Activated naive CD4-positive, alpha-beta T cell treated with anti-CD3 and anti-CD28 coated beads for 36 hours (primary cell): Measurements from ENCODE around the gene ISG20L2. TPM values are rescaled to one million over a fixed set of nuclear protein-coding genes. Genes with fewer than 3 reads are reported as not detected.

Source experiments
- CTCF ChIA-PET: fragments of 350-600 bp; sonication (Branson Sonifier 250); formaldehyde crosslinking; loops from one replicate; lab custom pipeline; 2021; ENCODE audit warnings: antibody characterized with exemption; lab: Charles Lee
- DNase-seq: peaks from one replicate; pipeline ENCODE4 v3.0.0-alpha.2; 2020
- H3K27ac Mint-ChIP-seq: one replicate; pipeline ENCODE4 v1.8.0; 2021; ENCODE audit warnings: mild to moderate bottlenecking, mixed read lengths
- H3K27me3 Mint-ChIP-seq: one replicate; pipeline ENCODE4 v1.8.0; 2021; ENCODE audit warnings: low read depth, mixed read lengths
- H3K36me3 Mint-ChIP-seq: one replicate; pipeline ENCODE4 v1.8.0; 2021; ENCODE audit warnings: low read depth, mixed read lengths
- H3K4me1 Mint-ChIP-seq: one replicate; pipeline ENCODE4 v1.8.0; 2021; ENCODE audit warnings: low read depth, mixed read lengths
- H3K4me3 Mint-ChIP-seq: one replicate; pipeline ENCODE4 v1.8.0; 2021; ENCODE audit warnings: mild to moderate bottlenecking, moderate library complexity, mixed read lengths
- H3K9me3 Mint-ChIP-seq: one replicate; pipeline ENCODE4 v1.8.0; 2021; ENCODE audit warnings: mixed read lengths
- intact Hi-C: fragments of 100-400 bp; cut with micrococcal nuclease; formaldehyde crosslinking; loops from one replicate; pipeline ENCODE4 v1.15.1; 2023
- total RNA-seq, 2 experiments: library from RNA; stranded (reverse); gene quantifications; one replicate each; pipeline ENCODE4 v1.2.3, GENCODE V29; 2021

ISG20L2 gene
- total RNA-seq, 2 experiments from 2014 or later: 24.8 to 28.7 TPM

DNA sequence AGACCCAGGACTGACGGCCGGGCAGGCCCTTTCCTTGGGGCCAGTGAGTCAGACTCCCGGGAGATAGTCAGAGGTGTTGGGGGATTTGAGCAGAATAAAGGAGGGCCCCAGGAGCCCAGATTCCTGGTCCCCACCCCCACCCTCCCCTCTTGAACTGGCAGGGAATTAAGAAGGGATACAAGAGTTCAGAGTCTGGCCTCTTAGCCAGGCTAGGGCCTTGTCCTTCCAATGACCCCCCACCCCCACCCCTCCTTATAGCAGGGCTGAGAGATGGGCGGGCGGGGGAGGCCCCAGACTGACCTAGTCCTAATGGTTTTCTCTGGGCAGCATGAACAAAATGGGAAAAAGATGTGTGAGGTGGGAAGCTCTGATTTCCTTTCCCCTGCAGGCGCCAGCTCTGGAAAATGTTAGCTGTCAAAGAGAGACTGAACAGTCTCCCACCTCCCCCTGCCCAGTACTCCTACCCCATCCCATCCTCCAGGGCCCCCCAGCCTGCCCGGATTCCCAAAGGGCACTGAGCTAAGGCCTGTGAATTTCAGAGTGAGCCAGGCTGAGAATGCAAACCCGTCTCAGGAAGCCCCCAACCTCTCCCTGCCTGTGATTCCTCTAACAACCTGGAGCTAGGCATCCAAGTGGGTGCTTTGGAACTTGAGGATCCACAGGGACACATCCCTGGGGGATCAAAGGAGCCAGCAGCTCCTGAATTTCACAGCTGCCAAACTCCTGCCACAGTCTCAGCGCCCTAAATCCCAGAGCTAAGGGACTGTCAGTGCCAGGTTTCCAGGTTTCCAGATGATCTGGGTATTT lies 17.4 kb downstream of the ISG20L2 start:
- Mint-ChIP-seq H3K4me3 (no peak overlapping the region), H3K9me3 (no peaks in the 10 kb centered on the region), H3K4me1 (peaks cover 9% of the 10 kb centered on the region), H3K27ac (no peak overlapping the region), H3K36me3 (peaks cover 2% of the 10 kb centered on the region), H3K27me3 (peaks cover 3% of the 10 kb centered on the region)
- no peak for DNase-seq
- intact Hi-C loops: no loop called here
- CTCF ChIA-PET: interaction anchor here (0.6 to 7.9 kb wide), 8 partner anchors 15 to 278 kb away, joined by 3 to 69 read pairs (median 4); partner anchors contain the start of genes METTL25B and NTRK1

DNA sequence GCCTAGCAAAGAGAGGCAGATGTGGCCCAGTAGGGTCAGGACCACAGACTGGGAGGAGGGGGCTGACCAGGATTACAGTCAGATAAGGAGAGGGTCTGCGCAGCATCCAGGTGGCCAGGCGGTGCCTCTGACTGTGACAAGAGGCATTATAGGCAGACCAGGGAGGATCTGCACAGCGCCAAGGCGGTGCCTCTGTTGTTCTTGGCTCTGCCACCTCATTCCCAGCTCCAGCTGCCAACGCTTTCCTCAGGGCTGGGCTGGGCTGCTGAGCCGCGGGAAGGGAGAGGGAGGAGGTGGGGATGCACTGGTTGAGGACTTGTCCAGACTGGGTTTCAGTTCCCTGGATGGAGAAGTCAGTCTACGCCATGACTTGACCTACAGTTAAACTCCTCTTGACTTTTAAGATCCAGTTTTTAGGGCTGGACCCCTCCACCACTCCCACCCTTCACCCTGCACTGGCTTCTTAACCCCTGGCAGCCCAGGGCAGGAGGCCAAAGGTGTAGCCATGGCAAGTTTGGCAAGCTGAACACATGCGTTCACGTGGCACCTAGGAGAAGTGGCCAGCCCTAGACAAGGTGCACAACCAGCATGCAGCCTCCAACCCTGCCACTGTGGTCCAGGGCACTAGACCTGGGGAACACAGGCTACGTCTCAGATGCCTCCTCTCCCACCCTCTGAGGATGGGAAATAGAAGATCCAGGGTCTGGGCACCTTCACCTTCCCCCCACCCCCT lies 18.6 kb downstream of the ISG20L2 start:
- intact Hi-C loops: loop anchor here (5.0 kb wide), 1 partner anchor 152 kb away; the partner anchor contains the start of gene NTRK1
- no peaks in the 10 kb centered on the region for H3K9me3 Mint-ChIP-seq
- CTCF ChIA-PET: interaction anchor here (6.4 to 11.8 kb wide), 3 partner anchors 16 to 19 kb away, joined by 53 to 183 read pairs (median 69); partner anchors contain the start of gene METTL25B
- peaks cover 21% of the 10 kb centered on the region for H3K4me1 Mint-ChIP-seq
- no peaks in the 10 kb centered on the region for H3K36me3 Mint-ChIP-seq
- H3K27ac Mint-ChIP-seq: no peak overlapping the region
- DNase-seq: no peak
- H3K27me3 Mint-ChIP-seq: peaks cover 8% of the 10 kb centered on the region
- H3K4me3 Mint-ChIP-seq: no peak overlapping the region

DNA sequence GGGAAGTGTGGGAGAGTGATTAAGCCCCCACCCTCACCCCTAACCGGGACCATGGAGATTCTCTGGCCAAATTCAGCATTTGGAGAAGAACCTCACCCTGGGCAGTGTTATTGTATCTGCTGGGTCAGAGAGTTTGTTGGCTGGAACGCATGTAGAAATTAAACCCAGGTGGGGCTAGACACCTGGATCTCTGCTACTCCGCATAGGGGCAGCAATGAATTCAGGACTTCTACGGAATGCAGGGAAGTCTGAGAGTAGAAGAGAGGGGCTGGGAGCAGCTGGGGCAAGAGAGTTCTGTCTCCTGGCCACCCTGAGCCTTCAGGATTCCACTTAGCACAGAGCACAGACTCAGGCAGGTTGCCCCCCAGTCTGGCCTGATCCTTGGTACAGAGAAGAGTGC lies 19.5 kb downstream of the ISG20L2 start:
- H3K27me3 Mint-ChIP-seq: peaks cover 16% of the 10 kb centered on the region
- no peak overlapping the region for H3K4me3 Mint-ChIP-seq

DNA sequence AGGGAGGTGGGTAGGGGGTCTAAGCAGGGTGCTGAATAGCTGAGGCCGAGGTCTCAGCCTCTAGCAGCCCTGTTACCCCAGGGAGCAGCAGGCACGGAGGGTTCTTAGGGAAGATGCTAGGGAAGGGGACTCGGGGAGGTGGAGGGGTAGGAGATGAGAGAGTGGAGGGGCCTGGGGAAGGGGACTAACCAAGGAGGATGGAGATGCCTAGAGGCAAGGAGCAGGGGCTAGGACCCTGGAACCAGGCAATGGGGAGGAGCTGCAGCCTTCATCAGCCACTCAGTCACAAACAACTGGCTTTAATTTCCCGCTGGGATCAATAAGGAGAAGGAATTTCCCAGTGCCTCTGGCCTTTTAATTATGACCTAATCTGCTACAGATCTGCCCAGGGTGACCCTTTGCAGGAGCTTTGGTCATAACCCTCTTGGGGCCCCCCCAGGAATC lies 20.3 kb downstream of the ISG20L2 start:
- Mint-ChIP-seq H3K4me1 (peaks cover 27% of the 10 kb centered on the region), H3K36me3 (no peaks in the 10 kb centered on the region), H3K27me3 (peaks cover 22% of the 10 kb centered on the region), H3K9me3 (no peaks in the 10 kb centered on the region), H3K4me3 (no peak overlapping the region), H3K27ac (no peak overlapping the region)
- CTCF ChIA-PET: interaction anchor here (3.1 to 11.8 kb wide), 4 partner anchors 17 to 152 kb away, joined by 14 to 183 read pairs (median 36); partner anchors contain the start of gene NTRK1
- intact Hi-C loops: loop anchor here (5.0 kb wide), 1 partner anchor 154 kb away; the partner anchor contains the start of gene NTRK1
- DNase-seq: no peak

More for the DNA sequence above, 19.5 kb downstream of the ISG20L2 start:
- Mint-ChIP-seq H3K9me3 (no peaks in the 10 kb centered on the region), H3K27ac (no peak overlapping the region), H3K4me1 (peaks cover 27% of the 10 kb centered on the region), H3K36me3 (no peaks in the 10 kb centered on the region)
- intact Hi-C loops: loop anchor here (5.0 kb wide), 1 partner anchor 153 kb away; the partner anchor contains the start of gene NTRK1
- CTCF ChIA-PET: interaction anchor here (7.9 to 11.8 kb wide), 2 partner anchors 17 to 18 kb away, joined by 69 to 183 read pairs; partner anchors contain the start of gene METTL25B
- no peak for DNase-seq

DNA sequence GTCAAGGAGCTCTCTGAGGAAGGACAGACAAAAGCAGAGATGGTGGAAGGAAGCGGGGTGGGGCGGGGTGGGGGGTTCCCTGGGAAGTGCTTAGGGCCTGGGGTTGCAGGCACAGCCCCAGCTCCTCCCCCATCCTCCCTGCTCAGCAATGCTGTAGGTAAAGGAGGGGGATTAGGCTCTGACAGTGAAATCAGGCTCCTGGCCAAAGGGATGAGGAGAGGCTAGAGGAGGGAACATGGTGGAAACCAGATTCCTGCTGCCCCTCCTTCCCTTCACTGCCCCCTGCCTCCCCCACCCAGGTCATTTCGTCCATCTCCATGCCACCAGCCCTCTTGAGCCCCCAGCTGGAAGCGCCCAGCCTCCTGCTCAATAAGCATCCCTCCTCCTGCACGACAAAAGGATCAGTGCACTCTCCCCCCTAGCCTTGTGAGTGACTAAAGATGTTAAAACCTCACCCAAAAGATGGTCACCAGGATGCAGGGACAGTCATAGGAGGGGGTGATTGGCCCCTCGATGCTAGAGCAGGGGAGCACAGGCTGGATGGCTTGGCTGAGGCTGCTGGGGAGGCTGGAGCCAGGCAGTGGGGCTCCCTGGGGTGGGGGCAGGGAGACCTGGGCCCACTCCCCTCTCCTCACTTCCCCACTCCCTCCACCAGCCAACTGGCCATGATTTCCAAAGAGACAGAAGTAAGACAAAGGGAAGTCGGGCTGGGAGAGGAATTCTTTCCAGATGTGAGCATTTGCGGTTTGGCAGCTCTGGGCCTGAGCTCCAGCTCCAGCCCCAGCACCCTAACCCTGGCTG lies 20.9 kb downstream of the ISG20L2 start:
- no peak for DNase-seq
- intact Hi-C loops: loop anchor here (5.0 kb wide), 1 partner anchor 155 kb away; the partner anchor contains the start of gene NTRK1
- no peaks in the 10 kb centered on the region for H3K9me3 Mint-ChIP-seq
- peaks cover 25% of the 10 kb centered on the region for H3K27me3 Mint-ChIP-seq
- no peak overlapping the region for H3K4me3 Mint-ChIP-seq
- peaks cover 27% of the 10 kb centered on the region for H3K4me1 Mint-ChIP-seq
- no peaks in the 10 kb centered on the region for H3K36me3 Mint-ChIP-seq
- CTCF ChIA-PET: interaction anchor here (0.9 to 11.8 kb wide), 12 partner anchors 13 to 153 kb away, joined by 3 to 183 read pairs (median 16); partner anchors contain the start of gene NTRK1
- H3K27ac Mint-ChIP-seq: no peak overlapping the region

DNA sequence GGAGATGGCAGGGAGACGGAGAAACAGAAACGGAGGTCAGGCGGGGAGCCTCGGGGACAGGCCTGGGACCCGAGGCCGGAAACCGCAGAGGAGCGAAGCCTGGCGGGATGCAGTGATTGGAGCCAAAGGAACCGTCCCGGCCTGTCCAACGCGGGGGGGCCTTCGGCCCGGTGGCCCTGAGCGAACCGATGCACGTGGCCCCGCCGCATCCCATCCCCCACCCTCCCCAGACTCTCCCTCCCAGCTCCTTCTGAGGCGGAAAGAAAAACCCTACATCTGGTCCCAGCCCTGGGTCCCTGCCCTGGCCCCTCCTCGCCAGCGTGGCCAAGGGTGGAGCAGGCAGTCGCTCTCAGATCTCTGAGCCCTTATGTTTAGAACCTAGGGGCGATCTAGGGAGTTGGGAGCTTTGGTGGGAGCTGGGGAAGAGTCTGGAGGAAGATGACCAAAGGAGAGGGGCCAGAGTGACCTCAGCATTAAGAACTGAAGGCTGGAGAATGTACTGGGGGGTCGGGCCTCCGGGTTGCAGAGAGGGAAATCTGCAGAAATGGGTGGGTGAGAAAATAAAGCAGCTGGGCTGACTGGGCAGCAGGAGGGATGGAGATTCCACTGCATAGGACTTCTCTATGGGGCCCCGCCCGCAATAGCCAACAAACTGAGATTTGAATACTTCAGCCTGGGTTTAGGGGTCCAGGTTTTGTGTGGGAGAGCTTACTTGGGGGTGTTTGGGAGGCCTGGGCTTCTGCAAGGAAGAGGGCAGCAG lies 21.7 kb downstream of the ISG20L2 start:
- Mint-ChIP-seq H3K9me3 (no peaks in the 10 kb centered on the region), H3K4me1 (peaks cover 27% of the 10 kb centered on the region), H3K36me3 (no peaks in the 10 kb centered on the region), H3K27me3 (peaks cover 25% of the 10 kb centered on the region), H3K27ac (no peak overlapping the region), H3K4me3 (peak overlapping the region; percentile 76)
- CTCF ChIA-PET: interaction anchor here (0.9 to 11.8 kb wide), 21 partner anchors 9 to 164 kb away, joined by 3 to 183 read pairs (median 8); partner anchors contain the start of gene NTRK1
- no peak for DNase-seq
- intact Hi-C loops: loop anchor here (1.0 to 5.0 kb wide), 5 partner anchors 14 to 155 kb away; partner anchors contain the start of gene NTRK1

DNA sequence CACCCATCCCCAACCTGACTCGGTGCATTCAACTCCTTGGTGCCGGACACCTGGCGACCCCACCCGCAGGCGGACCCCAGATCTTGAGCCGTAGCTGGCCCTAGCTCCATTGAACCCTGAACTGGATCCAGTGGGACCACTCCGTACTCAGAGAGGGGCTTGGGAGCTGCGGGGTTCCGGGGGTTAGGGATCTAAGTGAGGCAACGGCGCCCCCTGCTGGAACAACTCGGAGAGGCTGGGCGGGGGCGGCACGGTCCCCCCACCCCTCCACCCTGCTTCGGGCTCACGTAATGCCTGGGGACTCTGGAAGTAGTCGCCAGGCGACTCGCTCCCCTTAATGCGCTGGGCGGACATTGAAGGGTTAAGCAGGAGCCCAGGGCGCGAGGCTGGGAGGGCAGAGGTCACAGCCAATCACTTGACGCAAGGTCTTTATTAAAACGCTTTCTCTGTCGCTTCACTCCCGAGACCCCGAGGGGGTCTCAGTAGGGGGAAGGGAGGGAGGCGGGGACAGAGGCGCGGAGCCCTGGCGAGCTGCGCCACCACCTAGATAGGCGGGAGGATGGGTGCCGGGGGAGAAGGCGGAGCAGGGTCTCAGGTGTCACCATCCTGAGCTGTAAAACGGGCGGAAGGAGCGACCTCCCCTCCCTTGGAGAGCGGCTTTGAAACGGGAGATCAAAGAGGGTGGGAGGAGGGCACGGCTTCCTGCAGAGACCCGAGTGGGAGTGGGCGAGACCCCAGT lies 22.5 kb downstream of the ISG20L2 start:
- peaks cover 25% of the 10 kb centered on the region for H3K27me3 Mint-ChIP-seq
- H3K4me1 Mint-ChIP-seq: peaks cover 27% of the 10 kb centered on the region
- intact Hi-C loops: loop anchor here (1.0 to 5.0 kb wide), 6 partner anchors 15 to 156 kb away; partner anchors contain the start of gene NTRK1
- H3K9me3 Mint-ChIP-seq: no peaks in the 10 kb centered on the region
- CTCF ChIA-PET: interaction anchor here (0.6 to 11.8 kb wide), 25 partner anchors 8 to 164 kb away, joined by 3 to 183 read pairs (median 7); partner anchors contain the start of genes NES and NTRK1
- DNase-seq: peak; percentile 77
- H3K4me3 Mint-ChIP-seq: peak overlapping the region; percentile 76
- no peaks in the 10 kb centered on the region for H3K36me3 Mint-ChIP-seq
- peak overlapping the region; percentile 46 for H3K27ac Mint-ChIP-seq

DNA sequence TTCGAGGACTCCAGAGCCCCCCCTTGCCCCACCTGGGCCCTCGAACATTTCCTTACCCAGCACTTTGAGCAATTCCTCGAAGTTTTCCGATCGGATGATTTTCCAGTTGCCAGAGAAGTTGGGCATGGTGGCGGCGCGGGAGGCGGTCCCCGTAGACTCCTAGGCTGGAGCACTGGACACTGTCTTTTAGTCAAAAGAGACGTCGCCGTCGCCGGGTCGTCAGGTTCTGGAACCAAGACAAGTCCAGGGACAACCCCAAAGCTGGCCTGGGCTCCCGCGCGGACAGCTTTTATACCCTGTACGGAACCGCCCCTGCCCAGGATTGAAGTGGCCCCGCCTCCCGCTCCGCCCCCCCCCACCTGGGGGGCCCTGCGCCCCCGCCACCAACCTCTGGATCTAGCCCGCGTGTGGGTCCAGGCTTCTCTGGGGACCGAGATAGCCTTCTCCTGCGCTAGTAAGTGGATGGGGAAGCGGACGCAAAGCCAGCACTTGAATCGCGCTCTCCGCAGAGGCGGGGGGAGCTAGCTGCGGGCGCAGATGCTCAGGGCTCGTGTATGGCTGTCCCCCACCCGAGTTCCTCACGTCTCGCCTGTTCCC lies 23.1 kb downstream of the ISG20L2 start, which contains the start of gene CRABP2:
CRABP2 (minus strand) TSS at position 263 of the 597 bp plus-strand sequence; CDS start at position 126, 137 bp downstream.
- peak; percentile 35 for DNase-seq
- Mint-ChIP-seq H3K9me3 (no peaks in the 10 kb centered on the region), H3K27me3 (peaks cover 25% of the 10 kb centered on the region), H3K4me1 (peaks cover 27% of the 10 kb centered on the region), H3K36me3 (no peaks in the 10 kb centered on the region), H3K4me3 (peak within 1 kb of the TSS; percentile 76), H3K27ac (peak within 1 kb of the TSS; percentile 46)
- CTCF ChIA-PET: interaction anchor here (0.6 to 11.8 kb wide), 23 partner anchors 9 to 163 kb away, joined by 3 to 183 read pairs (median 8); partner anchors contain the start of genes NES and NTRK1
- intact Hi-C loops: loop anchor here (1.0 to 5.0 kb wide), 2 partner anchors 16 to 157 kb away; partner anchors contain the start of gene NTRK1

DNA sequence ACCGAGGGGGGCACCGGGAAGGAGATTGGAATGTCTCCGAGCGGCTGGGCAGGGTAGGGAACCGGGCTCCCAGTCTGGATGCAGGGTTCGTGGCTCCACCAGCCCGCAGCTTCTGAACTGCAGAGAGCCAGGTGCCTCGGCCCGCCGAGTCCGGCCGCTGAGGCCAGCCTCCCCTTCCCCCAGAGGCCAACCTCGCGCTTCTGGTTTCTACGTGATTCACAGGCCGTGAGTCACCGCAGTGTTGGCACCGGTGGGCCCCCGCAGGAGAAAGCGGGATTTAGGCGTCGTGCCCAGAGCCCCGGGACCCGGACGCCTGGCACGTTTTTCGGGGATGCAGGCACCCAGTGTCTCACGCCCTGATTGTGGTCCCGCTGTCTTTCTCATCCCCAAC lies 23.6 kb downstream of the ISG20L2 start:
- Mint-ChIP-seq H3K27ac (no peak overlapping the region), H3K9me3 (no peaks in the 10 kb centered on the region), H3K36me3 (no peaks in the 10 kb centered on the region), H3K27me3 (peaks cover 25% of the 10 kb centered on the region), H3K4me3 (peak overlapping the region; percentile 39), H3K4me1 (peaks cover 27% of the 10 kb centered on the region)
- peak; percentile 73 for DNase-seq
- intact Hi-C loops: loop anchor here (1.0 to 5.0 kb wide), 2 partner anchors 16 to 157 kb away; partner anchors contain the start of gene NTRK1
- CTCF ChIA-PET: interaction anchor here (1.2 to 11.8 kb wide), 9 partner anchors 14 to 91 kb away, joined by 3 to 183 read pairs (median 17); partner anchors contain the start of gene NES
